Kidney (tissue), 14 donors: ENCODE data around the gene MEGF6. TPM values are rescaled to one million over a fixed set of nuclear protein-coding genes. Genes with fewer than 3 reads are reported as not detected.

Source experiments
- DNase-seq, 5 donors: peaks; one replicate each; pipeline ENCODE4 v3.0.0-alpha.2; 2013 to 2020
- FAIRE-seq: peaks from 2 replicates; lab custom pipeline; 2012; peaks lifted over from hg19 to GRCh38; lab: Jason Lieb, UNC
- H3K27ac ChIP-seq, 2 donors: one replicate each; pipeline ENCODE4 v1.7.0; 2013; ENCODE audit warnings: low read depth in 2 of 2, low read length in 2 of 2, inconsistent platforms in 1 of 2
- H3K27me3 ChIP-seq: one replicate; pipeline ENCODE4 v1.7.1; 2013; ENCODE audit warnings: low read length, inconsistent platforms; ENCODE audit not compliant: control insufficient read depth, insufficient read depth
- H3K36me3 ChIP-seq, 3 donors: one replicate each; pipeline versions ENCODE4 v1.7.0 to v1.7.1; 2013; ENCODE audit warnings: low read length in 3 of 3, control low read depth in 1 of 3, inconsistent platforms in 1 of 3; ENCODE audit not compliant: insufficient read depth in 3 of 3, control insufficient read depth in 2 of 3
- H3K4me1 ChIP-seq, 3 donors: one replicate each; pipeline versions ENCODE4 v1.7.0 to v1.7.1; 2013; ENCODE audit warnings: low read length in 3 of 3, inconsistent platforms in 1 of 3, low read depth in 1 of 3; ENCODE audit not compliant: control insufficient read depth in 2 of 3, insufficient read depth in 2 of 3
- H3K4me3 ChIP-seq, 3 donors: one replicate each; pipeline versions ENCODE4 v1.7.0 to v1.8.1; 2013; ENCODE audit warnings: low read length in 3 of 3, control low read depth in 1 of 3, inconsistent platforms in 1 of 3
- H3K9ac ChIP-seq, 3 donors: one replicate each; pipeline versions ENCODE4 v1.7.0 to v1.7.1; 2013; ENCODE audit warnings: low read length in 3 of 3, control low read depth in 1 of 3, inconsistent platforms in 1 of 3
- H3K9me3 ChIP-seq, 3 donors: one replicate each; pipeline versions ENCODE4 v1.7.0 to v1.7.1; 2013; ENCODE audit warnings: low read length in 3 of 3, control low read depth in 1 of 3, inconsistent platforms in 1 of 3; ENCODE audit not compliant: control insufficient read depth in 2 of 3, insufficient read depth in 1 of 3
- intact Hi-C: fragments of 100-400 bp; cut with DNase I; formaldehyde crosslinking; loops from one replicate; pipeline ENCODE4 v1.11.1; 2022
- polyA plus RNA-seq: library from polyadenylated mRNA; stranded (reverse); fragments of 350-450 nt; fragmentation: Illumina TruSeq; extraction: RNeasy Lipid Tissue Mini Kit (QIAGEN cat#74804); gene quantifications from one replicate; pipeline ENCODE4 v1.2.3, GENCODE V29; 2014; ENCODE audit warnings: low read depth, low replicate concordance; ENCODE audit not compliant: insufficient read depth
- total RNA-seq: library from RNA; stranded (reverse); fragmentation: NEBNext Ultra II Directional; extraction: Animal tissue kit (Norgen Biotek cat#: 25700); gene quantifications from one replicate; pipeline ENCODE4 v1.2.1, GENCODE V29; 2021
- TF ChIP-seq, protein P1 (sequence below): IDR thresholded peaks from 3 replicates; pipeline ENCODE4 v1.5.1; 2012; ENCODE audit warnings: mild to moderate bottlenecking, moderate library complexity, borderline replicate concordance; ENCODE audit not compliant: insufficient read depth; ENCODE audit errors: extremely low read depth
- donor health status: control.
- donor health status: control.
- donor health status: control.
- donor health status: control.
- donor health status: control.
- donor health status: DM: yes; HTN: yes; CAD: no.
- donor health status: Normal renal cell carcinoma (clear cell type).

MEGF6 gene
- total and polyA plus RNA-seq, 2 donors from 2014 or later = 2.8 to 10.9 TPM

DNA sequence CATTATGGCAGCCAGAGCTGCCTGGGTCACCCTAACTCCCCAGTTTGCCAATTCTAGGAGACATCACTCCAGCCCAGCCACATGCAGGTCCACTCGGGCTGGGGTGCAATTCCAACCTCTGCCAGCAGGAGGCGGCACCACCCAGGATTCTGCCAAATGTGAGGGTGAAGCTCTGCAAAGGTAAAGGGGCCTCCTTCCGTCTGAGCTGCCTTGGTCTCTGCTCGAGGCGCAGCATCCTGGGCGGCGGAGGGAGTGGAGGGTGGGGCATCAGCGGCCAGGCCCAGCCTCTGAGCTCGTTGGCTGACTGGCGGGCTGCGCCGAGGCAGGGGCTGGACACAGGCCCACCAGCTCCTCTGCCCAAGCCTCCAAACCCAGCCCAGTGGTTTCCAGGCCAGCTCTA is 93.1 kb downstream of the MEGF6 start:
- TF ChIP-seq, protein P1, sequence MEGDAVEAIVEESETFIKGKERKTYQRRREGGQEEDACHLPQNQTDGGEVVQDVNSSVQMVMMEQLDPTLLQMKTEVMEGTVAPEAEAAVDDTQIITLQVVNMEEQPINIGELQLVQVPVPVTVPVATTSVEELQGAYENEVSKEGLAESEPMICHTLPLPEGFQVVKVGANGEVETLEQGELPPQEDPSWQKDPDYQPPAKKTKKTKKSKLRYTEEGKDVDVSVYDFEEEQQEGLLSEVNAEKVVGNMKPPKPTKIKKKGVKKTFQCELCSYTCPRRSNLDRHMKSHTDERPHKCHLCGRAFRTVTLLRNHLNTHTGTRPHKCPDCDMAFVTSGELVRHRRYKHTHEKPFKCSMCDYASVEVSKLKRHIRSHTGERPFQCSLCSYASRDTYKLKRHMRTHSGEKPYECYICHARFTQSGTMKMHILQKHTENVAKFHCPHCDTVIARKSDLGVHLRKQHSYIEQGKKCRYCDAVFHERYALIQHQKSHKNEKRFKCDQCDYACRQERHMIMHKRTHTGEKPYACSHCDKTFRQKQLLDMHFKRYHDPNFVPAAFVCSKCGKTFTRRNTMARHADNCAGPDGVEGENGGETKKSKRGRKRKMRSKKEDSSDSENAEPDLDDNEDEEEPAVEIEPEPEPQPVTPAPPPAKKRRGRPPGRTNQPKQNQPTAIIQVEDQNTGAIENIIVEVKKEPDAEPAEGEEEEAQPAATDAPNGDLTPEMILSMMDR = peak; percentile 15
- Histone ChIP-seq H3K36me3 (no peaks in the 10 kb centered on the region), H3K4me1 (no peaks in the 10 kb centered on the region), H3K27me3 (no peaks in the 10 kb centered on the region), H3K27ac (no peak overlapping the region), H3K9ac (no peak overlapping the region), H3K4me3 (no peak overlapping the region), H3K9me3 (no peaks in the 10 kb centered on the region)
- intact Hi-C loops = no loop called here
- no peak for FAIRE-seq
- no peak for DNase-seq

DNA sequence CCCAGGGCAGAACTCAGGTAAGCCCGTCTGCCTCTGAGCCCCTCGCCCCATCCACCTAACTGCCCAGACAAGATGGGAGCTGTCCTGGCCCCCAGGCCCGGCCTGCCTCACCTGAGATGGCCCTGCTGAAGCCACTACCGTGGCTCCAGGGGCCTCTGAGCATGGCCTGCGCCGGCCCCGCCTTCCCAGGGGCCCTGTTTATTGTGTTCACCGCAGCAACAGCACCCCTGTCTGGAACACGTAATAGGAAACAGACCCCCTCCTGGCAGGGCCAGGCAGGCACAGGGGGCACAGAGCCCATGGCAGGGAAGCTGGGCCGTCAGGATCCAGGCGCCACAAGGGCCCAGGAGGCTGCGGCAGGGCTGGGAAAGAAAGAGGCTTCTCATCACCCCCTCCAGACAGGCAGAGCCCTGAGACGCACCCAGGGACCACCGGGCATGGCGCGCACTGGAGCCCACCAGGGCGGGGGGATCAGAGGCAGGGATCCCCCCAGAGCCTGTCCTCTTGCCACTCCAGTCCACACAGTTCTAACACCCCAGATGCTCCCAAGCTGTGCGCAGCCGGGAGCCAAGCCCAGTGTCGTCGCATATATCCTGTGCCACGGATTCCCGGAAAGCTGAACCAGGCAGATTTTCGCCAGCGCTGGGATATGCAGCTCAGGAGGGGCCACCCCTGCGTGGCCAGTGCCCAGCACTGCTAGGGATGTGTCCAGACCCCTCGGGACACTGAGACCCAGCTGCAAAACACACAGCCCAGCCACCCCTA is 94.2 kb downstream of the MEGF6 start:
- no peak for DNase-seq
- intact Hi-C loops = no loop called here
- Histone ChIP-seq H3K4me1 (no peaks in the 10 kb centered on the region), H3K27me3 (no peaks in the 10 kb centered on the region), H3K4me3 (no peak overlapping the region), H3K27ac (no peak overlapping the region), H3K36me3 (no peaks in the 10 kb centered on the region), H3K9me3 (no peaks in the 10 kb centered on the region), H3K9ac (no peak overlapping the region)
- TF ChIP-seq, protein P1 = no peak
- FAIRE-seq = no peak

DNA sequence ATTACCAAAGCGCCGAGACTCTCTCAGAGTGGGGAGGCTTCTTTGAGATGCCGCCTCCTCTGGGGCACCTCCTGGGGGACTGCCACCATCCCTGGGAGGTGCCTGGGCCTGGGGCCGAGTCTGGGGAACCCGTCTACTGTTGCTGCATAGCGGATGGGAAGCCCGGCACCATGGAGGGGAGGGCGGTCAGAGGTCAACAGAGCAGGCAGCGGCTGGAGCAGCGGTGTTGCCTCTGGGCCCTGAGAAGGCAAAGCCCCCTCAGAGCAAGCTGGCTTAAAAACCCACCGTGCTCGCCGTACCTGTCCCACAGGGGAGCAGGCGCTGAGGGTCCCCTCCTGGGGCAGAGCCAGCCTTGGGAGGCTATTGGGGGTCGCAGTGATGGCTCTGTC is 94.8 kb downstream of the MEGF6 start:
- Histone ChIP-seq H3K27me3 (no peaks in the 10 kb centered on the region), H3K9ac (no peak overlapping the region), H3K9me3 (no peaks in the 10 kb centered on the region), H3K4me3 (no peak overlapping the region), H3K27ac (no peak overlapping the region), H3K4me1 (no peaks in the 10 kb centered on the region), H3K36me3 (no peaks in the 10 kb centered on the region)
- TF ChIP-seq, protein P1 = no peak
- intact Hi-C loops = no loop called here
- DNase-seq = no peak
- no peak for FAIRE-seq
